ENCODE measurements around the gene ZBTB39.
"Not testable (repeated sequence)": the region's sequence is repeated elsewhere in the genome, so short reads cannot be mapped to it uniquely, and the experiment has no call there.

Gene ZBTB39

GRCh38 chr12:57029457-57029856 is 23.1 kb upstream of the ZBTB39 start:
- no peak for FAIRE-seq

- FAIRE-seq: no peak
These were observed 21.4 kb upstream of the ZBTB39 start for GRCh38 chr12:57027805-57028153.

GRCh38 chr12:57027011-57027804 is 20.9 kb upstream of the ZBTB39 start:
- no peak for FAIRE-seq

GRCh38 chr12:57025196-57025595 is 18.9 kb upstream of the ZBTB39 start:
- no peak for FAIRE-seq

GRCh38 chr12:57022324-57022723 is 16.0 kb upstream of the ZBTB39 start:
- FAIRE-seq: not testable (repeated sequence)

- FAIRE-seq: no peak
These were observed 13.8 kb upstream of the ZBTB39 start for GRCh38 chr12:57019983-57020719.

- FAIRE-seq: no peak
These were observed 12.6 kb upstream of the ZBTB39 start for GRCh38 chr12:57018906-57019305.

GRCh38 chr12:57018353-57018752 is 12.0 kb upstream of the ZBTB39 start:
- FAIRE-seq: not testable (repeated sequence)

GRCh38 chr12:57016348-57016747 is 10.0 kb upstream of the ZBTB39 start, which contains the start of gene TAC3:
TSS of gene TAC3 (minus strand) at chr12:57016529. CDS start at chr12:57015797, 732 bp downstream.
- no peak for FAIRE-seq

- FAIRE-seq: no peak
These were observed 6.5 kb upstream of the ZBTB39 start for GRCh38 chr12:57012600-57013465.

- FAIRE-seq: no peak
These were observed 5.4 kb upstream of the ZBTB39 start for GRCh38 chr12:57011438-57012424.

GRCh38 chr12:57010627-57011247 is 4.4 kb upstream of the ZBTB39 start:
- no peak for FAIRE-seq

GRCh38 chr12:57009949-57010626 is 3.7 kb upstream of the ZBTB39 start:
- FAIRE-seq: no peak

- peak; percentile 85 for FAIRE-seq
These were observed 1.8 kb upstream of the ZBTB39 start for GRCh38 chr12:57008178-57008577.

- no peak for FAIRE-seq
These were observed 596 bp upstream of the ZBTB39 start for GRCh38 chr12:57006809-57007475.

GRCh38 chr12:57004651-57005050 is 1.7 kb downstream of the ZBTB39 start:
- no peak for FAIRE-seq

GRCh38 chr12:57003395-57003794 is 3.0 kb downstream of the ZBTB39 start:
- no peak for FAIRE-seq

- no peak for FAIRE-seq
These were observed 4.9 kb downstream of the ZBTB39 start for GRCh38 chr12:57001448-57001906.

GRCh38 chr12:57000393-57000792 is 6.0 kb downstream of the ZBTB39 start:
- FAIRE-seq: no peak

GRCh38 chr12:56999456-56999855 is 6.9 kb downstream of the ZBTB39 start:
- FAIRE-seq: no peak

Data from A204.1 (cell line).